Activated T-cell treated with anti-CD3 and anti-CD28 coated beads, Interleukin-2, amount 50 U/mL, for 48 hours (primary cell): Measurements from ENCODE around the gene BUD13.

ENCODE experiments used
- DNase-seq, 2 experiments: peaks; one replicate each; pipeline ENCODE4 v3.0.0-alpha.2; 2020

The BUD13 gene

DNA sequence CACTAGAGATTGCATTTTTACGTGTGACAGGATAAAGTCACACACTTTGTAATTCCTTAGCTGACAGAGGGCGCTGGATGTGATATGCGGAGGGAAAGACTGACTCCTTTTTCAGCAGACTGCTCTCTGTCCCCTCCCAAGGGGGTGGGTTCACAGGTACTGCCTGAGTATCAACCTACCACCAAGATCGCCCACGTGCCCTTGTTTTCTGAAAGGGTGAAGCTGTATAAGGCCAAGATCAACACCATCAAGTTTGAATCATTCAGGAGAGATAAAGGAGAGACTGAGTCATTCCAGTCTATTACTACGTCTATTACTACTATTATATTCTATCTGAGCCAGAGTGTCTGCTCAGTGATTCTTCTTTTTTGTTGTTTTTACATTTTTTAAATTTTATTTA, 30.7 kb downstream of the BUD13 start:
- DNase-seq: no peak

- DNase-seq: no peak
Observed at GRCh38 chr11:116740741-116741140, 32.0 kb downstream of the BUD13 start.

DNA sequence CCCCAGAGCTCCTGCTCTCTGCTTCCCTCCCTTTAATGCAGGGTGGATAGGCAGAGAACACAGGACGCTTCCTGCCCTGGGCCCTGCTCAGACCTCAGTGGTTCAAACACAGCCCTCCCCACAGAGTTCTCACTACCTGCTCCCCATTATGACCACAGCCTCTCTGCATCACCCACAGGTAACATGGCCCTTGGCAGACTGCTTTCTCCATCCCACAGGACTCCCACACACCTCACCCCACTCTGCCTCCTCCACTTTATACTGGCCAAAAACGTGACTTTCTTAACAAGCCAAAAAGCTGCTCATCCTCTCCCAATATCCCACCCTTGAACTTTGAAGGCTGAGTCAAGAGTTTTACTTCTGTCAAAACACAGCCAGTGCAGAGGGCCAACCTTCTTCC, 33.8 kb downstream of the BUD13 start:
- no peak for DNase-seq

DNA sequence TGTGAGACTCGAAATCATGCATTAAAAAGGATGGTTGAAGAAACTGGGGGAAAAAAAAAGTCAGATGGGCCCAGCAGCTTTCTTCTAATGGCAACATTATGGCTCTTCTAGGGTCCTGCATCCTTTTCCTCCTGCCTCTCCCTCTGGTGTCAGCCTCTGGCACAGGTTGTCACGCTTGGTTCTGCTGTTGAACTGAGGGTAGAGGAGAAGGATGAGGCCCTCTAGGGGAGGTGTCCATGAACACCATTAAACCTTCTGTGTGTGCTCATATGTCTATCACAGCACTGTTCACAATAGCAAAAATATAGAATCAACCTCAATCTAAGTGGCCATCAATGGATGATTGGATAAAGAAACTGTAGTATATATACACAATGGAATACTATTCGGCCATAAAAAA, 36.0 kb downstream of the BUD13 start:
- DNase-seq: no peak

DNA sequence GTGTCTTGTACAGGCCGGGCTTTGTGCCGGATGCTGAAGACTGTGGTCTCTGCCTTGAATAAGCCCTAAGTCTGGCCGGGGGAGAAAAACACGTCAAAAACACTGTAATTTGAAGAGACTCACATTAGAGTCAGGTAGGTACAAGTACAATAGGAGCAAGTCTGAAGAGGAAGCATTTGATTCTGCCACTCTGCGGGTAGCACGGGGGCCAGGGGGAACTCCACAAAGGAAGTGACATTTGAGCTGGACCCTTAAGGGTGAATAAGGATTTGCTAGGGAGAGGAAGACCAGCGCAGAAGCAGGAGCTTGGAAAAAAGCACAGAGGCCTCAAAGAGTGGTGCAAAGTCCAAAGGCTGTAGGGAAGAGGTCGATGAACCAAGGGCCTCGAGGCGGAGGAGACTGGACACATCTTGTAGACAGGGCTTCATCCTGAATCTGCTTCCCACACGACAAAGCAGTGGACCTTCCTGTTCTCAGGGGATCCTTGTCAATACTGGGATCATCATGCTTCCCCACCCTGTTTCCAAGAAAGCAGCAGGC, 38.7 kb downstream of the BUD13 start:
- no peak for DNase-seq

- DNase-seq: no peak
Observed at GRCh38 chr11:116733043-116733755, 39.6 kb downstream of the BUD13 start.

DNA sequence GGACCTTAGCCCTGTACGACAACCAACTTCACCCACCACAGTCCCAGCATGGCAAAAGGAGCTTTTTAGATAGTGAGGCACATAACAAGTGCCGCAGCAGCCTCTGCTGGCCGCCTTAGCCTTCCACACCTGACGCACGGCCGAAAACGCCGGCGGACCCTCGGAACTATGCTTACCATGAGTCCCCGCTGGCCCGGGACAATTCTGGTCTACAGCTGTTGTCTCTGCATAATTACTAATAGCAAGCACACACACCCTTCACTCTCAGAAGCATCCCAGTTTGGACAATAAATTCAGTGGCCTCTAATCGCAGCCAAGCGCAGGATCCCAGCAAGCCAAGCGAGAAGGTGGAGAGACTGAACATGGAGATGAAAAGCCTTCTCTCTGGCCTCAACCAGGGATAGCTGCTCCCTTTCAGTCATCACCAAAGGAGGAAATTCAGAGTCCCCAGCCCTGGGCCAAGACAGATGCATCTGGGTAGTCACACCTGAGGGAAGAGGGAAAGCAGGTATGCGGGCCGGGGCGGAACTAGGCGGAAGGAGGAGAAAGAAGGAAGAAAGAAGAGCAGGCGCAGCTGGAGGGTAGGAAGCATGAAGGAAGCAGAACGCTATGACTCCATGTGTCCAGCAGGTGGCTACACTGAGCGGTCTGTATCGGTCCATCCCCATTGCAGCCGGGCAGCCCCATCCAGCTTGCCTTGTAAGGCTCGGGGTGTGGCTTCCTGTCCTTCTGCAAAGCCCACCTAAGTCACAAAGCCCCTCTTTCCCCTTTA, 40.3 kb downstream of the BUD13 start:
- DNase-seq: peak; percentile 69 to 76

- DNase-seq: no peak
Observed at GRCh38 chr11:116731821-116732220, 41.0 kb downstream of the BUD13 start.

DNA sequence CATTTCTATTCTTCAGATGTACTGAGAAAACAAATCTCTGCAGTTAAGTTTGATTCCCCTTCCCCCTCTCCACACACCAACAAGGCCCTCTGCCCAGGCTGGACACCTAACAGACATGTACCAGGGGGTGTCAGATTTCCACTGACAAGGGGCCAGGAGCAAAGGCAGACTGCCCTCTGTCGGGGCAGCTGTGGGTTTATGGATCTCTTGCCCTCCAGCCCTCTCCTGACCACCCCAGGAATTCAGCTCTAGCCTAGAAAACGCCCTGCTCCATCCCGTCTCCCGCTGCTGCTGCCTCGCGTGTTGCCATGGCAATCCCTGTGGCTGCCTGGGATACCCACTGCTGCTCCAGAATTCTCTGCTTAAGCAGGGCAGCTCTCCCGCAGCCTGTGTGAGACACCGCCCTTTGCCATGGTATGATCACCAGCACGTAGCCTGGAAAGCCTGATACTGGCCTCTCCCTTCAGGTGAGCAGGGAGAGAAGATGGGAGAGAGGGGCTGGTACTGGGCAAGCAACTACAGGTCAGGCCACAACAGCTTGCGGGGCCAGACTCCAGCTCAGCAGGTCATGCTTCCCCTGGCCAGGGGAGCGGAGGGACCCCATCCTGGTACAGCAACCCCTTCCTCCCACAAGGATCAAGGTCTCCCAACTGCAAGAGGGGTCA, 41.6 kb downstream of the BUD13 start:
- DNase-seq: no peak

- DNase-seq: no peak
Observed at GRCh38 chr11:116730601-116731000, 42.2 kb downstream of the BUD13 start.

DNA sequence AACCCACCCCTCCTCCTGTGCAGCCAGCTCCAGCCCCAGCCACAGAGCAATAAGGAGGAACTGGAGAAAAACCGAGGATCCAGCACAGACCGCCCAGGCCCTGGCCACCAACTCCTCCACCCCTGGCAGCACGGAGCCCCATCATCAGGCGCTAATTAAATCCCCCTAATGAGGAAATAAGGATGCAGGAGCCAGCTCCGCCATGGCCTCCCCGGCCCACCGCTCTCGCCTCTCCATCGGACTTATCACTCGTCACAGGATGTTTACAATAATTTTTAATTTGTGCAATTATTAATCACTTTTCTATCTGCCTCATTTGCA, 42.6 kb downstream of the BUD13 start:
- no peak for DNase-seq

DNA sequence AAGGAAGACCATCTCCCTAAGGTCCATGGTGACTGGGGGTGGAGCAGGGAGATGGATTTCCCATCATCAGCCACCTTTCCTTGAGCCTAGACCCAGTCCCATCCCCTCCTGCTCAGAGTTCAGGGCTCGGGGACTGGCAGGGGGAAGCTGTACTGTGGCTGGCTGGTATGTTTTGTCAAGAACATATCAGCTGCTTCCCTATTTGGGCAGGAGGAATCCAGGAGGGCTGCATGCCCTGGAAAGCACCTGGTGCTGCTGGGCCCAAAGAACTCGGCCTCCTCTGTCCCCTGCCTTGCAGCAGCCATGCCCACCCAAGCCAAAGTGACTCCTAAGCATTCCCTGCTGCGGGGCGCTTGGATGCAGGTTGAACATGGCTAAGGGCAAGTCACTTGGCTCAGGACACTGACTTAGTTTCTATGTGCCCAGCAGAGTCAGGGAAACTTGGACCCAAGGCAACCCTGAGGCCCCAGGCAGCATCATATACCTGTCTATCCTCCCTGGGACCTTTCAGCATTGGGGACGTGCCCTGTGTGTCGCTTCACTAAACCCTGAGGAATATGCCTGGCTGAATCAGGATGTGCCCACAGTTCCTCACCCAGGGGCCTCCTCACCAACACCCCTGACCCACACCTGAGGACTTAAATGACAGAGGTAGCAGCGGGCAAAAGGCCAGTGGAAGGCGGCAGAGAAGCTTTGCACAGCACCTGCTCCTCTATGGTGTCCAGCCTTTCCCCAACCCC, 43.1 kb downstream of the BUD13 start:
- DNase-seq: no peak

GRCh38 chr11:116727990-116728389, 44.8 kb downstream of the BUD13 start:
- no peak for DNase-seq

DNA sequence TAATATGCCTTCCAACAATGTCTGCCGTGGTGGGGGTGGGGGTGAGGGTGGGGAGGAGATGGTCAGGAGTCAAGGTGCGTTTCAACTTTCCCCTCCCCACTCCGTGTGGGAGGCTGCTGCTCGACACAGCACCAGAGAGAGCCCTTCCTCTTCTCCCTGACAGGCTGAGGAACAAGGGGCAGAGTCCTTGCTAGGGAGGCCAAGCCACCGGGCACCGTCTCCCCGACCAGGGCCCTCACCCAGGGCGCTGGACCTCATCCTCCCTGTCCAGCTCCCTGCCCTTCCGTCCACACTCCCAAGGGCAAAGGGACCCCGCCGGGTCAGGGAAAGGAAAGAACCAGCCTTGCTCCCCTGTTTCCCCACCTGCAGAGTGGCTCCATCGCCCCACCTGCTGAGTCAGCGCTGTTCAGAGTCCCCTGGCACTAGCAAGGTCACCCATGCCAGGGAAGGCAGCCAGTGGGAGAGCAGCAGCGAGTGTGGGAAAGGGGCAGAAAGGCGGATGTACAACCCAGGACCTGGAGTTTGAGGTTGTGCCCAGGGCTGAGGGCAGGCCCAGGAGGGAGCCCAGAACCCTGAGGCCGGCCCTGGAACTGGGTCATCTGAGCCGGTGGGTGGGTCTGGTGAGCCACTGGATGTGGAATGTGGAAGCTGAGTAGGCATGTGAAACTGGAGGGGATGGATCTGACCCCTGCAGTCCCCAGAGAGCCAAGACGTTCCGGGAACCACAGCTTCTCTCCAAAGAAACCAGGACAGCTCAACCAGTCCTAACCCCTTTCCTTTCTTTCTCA, 47.2 kb downstream of the BUD13 start:
- no peak for DNase-seq

GRCh38 chr11:116724813-116725212, 48.0 kb downstream of the BUD13 start:
- DNase-seq: no peak

- DNase-seq: no peak
Observed at GRCh38 chr11:116723511-116723910, 49.3 kb downstream of the BUD13 start.

- no peak for DNase-seq
Observed at GRCh38 chr11:116721988-116722387, 50.8 kb downstream of the BUD13 start.

GRCh38 chr11:116720895-116721294, 51.9 kb downstream of the BUD13 start:
- no peak for DNase-seq

- DNase-seq: no peak
Observed at GRCh38 chr11:116718955-116719501, 53.8 kb downstream of the BUD13 start.

DNA sequence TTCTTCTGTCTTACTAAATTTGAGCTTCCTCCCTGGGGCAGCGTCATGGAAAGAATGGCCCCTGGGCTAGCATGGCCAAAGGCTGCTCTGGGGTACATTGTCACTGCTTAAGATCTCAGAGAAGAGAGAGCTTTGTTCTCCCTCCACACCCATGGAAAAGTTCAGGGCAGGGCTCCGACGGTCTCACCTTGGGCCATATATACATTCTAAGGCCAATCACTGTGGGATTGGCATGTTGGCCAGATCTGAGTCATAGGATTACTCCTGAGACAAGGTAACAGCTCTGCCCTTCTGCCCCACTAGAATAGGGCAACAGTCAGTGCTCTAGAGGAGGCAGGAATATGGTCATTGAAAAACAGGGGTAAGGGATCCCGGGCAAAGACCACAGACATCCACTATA, 56.2 kb downstream of the BUD13 start:
- no peak for DNase-seq

DNA sequence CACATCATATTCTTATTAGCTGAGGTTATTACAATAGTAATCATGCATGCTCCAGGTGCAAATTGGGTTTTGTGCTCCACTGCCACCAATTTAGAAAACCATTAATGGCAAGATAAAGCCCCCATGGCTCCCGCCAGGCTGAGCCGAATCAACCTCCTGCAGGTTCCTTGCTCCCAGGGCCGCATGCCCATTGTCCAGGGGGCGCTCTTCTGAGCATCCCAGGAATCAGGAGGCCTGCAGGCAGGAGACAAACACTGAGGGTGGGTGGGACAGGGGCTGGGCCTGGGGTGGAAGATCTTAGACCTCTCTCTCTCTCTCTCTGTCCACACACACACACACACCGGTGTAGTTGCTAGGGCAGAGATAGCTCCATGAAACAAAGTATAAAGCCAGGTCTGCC, 57.4 kb downstream of the BUD13 start:
- DNase-seq: no peak

DNA sequence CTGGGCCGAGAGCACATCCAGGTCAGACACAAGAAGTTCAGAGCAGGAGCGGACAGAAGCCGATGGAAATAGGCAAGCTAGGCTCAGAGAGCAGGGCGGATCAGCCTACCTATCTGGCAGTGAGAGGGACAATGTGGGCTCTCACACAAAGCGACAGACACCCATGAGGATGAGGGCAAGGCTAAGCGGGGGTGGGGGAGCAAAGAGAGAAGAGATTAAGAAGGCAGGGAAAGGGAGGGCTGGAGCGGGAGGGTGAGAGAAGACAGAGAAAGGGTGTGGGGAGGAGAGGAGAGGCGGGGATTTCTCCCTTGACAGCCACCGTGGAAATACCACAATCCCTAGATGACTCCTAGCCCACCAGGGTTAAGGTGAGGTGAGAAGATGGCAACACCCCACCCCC, 57.9 kb downstream of the BUD13 start:
- DNase-seq: no peak
